DMS114 treated with DMSO at 0.1 percent for 48 hours (cell line): ENCODE measurements around the gene TLE3.

Experiments used
- DNase-seq: peaks from one replicate; lab custom pipeline; 2025; ENCODE audit not compliant: unreplicated experiment; lab: John Stamatoyannopoulos, UW

The TLE3 gene

DNA sequence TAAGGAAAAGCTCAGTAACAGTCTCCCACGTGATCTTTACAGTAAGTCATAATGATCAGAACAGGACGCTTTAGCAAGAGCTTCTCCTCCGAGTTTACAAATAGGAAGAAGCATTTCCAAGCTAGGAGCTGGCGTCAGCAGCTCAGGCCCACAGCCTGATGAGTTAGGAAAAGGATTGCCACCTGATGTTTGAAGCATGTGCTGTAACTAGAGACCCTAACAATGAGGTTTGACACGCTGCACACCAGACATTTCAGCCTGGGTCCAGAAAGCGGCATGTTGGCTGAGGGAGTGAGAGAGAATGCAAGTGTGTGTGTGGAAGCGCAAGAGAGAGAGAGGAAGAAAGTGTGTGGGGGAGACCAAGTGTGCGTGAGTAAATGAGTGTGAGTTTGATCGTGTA is 47.3 kb downstream of the TLE3 start:
- no peak for DNase-seq

DNA sequence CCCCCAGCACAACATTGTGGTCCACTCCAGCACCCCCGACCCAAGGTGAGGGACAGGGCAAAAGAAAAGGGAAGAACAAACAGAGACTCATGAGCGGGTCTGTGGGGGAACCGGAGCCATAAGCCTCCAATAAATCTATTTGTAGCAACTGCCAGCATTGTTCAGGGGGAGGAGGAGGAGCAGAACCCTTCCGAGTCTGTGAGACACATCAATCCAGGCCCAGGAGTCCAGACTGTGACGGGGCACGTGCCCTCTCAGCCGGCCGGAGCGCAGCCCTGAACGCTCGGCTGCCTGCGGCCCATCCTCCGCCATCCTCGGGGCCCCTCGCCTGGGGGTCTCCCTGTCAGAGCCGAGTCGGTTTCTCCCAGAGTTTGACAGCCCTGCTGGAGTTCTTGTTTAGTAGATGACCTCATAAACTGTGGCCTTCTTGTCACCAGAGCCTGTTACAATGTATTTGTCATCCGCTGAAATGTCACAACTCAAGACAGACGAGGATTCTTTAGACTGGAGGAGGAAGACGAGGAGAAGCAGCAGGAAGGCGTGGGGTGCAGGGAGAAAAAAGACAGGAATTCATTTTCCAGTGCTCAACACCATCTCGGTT is 47.9 kb downstream of the TLE3 start:
- DNase-seq, result no peak

DNA sequence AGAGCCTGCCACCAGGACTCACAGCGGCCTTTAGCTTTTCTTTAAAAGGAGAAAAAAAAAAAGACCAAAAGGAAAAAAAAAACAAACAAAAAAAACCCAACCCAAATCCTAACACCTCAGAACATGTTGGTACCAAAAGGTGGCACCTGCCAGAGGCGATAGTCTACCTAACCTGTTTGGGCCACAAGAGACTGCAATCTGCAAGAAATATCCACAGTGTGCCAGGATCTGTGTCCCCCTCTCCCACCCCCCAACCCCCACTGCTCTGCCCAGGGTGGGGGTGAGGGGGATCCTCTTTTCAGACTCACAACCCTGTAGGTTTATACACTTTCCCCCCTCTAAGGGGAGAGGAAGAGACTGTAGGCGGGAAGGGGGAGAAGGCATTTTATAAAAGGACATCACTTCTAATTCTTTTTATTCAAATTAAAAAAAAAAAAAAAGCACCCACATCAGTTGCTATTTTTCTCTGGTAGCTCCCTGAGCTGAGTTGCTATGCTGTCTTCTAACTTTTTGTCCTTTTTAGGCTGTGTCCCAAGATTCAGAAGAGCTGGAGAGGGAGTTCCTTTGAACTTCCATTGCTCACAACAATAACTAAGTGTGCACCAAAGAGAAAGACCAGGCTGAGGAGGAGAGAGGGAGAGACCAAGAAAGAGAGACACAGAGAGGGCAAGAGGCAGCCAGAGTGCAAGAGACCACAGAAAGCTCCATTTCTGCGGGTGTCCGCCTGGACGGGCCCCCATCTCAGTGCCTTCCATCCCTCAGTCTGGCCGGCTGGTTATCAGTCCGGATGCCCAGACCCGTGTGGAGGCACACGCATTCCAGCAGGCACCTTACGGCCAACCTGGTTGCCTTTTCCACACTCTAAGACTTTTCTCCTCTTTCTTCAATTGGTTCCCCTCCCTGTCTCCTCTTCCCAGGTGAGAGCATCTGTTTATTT is 48.9 kb downstream of the TLE3 start:
- no peak for DNase-seq

DNA sequence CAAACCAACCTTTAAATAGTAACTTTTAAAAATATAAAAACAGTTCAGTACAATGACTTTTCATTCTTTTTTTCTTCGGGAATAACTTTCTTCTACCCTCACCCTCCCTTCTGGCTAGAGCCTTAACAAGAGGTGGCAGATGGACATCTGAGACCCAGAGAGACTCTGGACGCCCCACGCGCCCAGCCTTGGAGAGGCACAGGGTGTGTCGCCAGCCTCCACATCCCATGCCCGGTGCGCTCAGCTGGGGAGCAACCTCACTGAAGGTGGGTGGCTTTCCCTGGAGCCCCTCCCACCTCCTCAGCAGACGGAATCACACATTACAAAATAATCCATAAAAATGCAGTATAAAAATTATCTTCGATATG is 49.5 kb downstream of the TLE3 start:
- no peak for DNase-seq

DNA sequence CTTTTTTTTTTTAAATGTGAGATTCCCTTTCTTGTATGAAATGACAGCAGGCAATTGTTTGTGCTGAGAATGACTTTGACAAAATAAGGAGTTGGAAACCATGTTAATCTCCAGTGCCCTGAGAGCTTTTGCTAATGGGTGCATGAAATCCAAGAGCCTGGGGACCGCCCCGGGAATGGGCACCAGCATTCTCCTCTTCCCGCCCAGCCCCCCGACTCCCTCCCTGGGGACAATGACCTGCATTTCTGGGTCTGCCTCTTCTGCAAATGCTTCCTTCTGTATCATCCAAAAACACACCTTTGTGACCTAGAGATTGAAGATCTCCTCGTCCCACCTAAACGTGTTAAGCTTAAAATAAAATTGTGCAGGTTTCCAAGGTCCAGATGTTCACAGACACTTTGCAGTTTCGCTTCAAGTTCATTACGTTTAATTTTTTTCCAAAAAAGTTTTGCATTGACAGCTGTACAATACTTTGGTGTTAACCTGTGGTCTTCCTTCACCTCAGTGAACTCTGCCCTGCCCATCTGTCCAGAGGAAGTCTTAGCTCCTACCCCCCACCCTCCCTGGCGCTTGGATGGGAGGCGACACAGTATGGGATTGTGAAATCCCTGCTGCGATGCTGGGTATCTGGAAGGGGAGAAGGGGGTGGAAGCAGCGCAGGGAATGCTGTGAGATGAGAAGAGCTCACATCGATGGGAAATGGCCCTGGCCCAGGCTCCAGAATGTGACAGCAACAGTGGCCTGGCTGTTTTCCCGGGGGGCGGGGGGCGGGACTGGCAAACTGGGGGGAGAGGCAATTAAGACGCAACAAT is 50.1 kb downstream of the TLE3 start:
- no peak for DNase-seq

DNA sequence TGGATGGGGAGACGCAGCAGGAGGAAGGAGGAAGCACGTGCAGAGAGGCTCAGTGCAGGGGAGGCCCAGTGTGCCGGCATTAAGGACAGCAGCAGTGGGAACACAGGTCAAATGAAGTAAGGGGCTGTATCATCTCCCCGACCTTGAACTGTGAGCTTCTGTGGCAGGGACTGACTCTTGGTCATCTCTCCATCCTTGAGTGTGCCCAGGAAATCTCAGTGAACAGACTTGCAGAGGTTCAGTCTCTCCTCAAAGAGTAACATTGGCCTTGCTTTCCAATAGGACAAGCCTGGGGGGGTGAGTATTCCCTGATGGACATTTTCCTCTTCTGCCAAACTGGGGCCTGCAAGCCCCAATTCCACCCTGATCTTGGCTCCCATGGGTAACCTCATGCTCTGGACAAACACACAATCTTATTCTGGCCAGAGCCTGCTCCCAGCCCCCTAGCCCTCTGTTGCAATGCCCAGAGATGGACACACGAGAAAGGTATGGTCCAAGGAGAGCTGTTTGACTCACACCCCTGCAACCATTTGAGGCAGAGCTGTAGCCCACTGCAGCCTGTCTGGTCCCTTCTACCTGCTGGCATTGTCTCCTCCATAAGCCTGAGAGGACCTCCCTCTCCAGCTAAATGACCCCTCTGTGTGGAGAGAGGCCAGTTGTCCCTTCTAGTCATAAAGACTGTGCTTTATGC is 50.9 kb downstream of the TLE3 start:
- no peak for DNase-seq

DNA sequence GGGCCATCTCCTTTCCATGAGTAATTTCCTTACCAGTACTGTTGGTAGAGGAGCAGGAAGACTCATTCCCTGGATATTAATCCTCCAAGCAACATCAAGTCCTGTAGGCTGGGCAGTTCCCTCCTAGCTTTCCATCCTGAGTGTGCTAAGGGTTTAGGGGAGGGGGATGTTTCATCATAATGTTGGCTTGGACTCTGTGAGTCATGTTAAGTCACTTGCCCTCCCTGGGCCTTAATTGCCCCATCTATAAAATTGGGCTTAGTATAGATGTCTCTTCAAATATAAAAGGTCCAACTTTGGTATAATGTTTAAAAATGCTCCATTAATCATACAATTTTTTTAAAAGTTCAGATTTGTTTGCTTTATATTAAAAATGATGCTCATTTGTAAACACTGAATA is 52.7 kb downstream of the TLE3 start:
- no peak for DNase-seq

DNA sequence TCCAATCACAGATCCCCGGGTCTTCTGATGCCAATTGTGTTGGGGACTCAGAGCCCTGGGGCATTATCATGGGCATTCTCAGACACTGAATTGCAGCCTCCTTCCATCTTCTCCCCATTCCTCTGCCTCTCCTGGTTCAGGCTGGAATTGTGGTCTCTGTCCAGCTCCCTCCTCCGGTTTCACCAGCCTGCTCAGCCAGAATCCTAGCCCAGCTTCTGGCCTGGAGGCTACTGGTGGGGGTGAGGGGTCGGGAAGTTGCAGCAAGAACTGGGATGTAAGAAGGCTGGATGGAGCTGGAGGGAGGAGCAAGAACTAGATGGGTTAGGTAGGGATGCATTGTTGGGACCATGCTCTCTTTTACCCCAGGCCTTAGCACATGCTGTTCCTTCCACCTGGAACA is 53.5 kb downstream of the TLE3 start:
- no peak for DNase-seq

DNA sequence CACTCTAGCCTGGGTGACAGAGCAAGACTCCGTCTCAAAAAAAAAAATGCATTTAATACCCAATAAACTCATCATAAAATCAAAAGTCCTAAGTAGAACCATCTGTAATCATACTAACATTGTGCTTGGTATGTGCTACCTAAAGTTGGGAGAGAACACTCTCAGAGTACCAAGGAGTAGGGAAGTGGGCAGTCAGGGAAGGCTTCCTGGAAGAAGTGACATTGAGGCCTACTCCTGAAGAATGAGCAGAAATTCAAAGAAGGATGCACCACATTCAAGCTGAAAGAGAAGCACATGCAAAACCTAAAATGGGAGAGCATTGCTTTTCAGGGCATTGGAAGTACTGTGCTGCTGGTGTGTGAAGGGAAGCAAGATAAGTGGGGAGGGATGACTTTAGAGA is 54.1 kb downstream of the TLE3 start:
- DNase-seq, result no peak

DNA sequence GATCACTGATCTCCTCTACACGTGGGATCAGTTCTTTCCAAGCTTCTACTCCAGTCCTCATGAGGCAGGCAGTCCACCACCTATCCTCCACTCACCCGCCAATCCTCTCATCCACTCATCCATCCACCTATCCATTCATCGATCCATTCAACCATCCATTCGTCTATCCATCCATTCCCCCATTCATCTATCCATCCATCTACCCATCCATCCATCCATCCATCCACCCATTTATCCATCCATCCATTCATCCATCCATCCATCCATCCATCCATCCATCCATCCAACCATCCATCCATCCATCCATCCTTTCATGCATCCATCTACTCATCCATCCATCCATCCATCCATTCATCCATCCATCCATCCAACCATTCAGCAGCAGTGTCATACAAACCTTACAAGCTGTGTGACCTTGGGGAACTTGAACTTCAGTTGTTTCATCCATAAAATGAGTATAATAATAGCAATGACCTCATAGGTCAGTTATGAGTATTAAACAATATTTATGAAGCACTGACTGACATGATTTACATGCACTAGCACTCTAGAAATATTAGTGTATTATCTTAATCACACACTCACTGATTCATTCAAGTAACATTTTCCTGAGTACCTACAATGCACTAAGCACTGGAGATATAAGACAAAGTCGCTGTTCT is 55.0 kb downstream of the TLE3 start:
- no peak for DNase-seq

DNA sequence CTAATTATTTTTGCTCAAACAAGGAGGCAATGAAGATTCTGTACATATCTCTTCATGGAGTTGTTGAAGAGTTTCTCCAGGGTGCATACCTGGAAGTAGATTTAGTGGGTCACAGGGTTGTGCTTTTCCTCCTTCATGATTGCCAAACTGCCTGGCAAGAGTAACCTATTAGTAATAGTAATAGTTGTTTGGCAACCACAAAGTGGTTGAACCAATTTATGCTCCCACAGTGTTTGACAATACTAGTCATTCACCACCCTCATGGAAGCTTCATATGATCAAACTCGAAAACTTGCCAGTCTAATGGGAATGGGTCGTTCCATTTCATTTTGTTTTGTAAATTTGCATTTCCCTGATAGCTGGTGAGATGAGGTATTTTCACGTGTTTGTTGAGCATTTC is 57.8 kb downstream of the TLE3 start:
- DNase-seq, result no peak

DNA sequence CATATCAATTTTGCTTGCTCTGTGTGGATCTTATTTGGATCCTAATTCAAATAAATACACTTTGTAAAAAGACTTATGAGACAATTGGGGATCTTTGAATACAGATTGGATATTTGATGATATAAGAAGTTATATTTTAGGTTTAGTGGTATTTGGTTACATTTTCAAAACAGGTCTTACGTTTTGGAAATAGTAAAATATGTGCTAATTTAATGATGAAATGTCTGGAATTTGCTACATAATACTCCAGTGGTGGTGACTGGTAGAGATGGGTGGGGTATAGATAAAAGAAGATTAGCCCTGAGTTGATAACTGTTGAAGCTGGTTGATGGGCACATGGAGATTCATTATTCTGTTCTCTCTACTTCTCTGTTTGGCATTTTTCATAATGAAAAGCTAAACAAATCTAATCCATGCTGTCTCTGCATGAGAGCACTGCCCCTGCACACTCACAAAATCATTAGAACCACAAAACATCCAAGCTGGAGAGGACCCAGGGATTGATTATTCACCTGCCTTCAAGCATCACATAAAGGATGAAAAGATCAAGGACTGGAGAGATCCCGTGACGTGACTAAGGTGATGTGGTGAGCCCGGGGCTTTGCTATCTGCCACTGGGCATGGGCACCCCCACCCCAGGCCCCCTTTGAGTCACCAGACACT is 58.9 kb downstream of the TLE3 start:
- no peak for DNase-seq

DNA sequence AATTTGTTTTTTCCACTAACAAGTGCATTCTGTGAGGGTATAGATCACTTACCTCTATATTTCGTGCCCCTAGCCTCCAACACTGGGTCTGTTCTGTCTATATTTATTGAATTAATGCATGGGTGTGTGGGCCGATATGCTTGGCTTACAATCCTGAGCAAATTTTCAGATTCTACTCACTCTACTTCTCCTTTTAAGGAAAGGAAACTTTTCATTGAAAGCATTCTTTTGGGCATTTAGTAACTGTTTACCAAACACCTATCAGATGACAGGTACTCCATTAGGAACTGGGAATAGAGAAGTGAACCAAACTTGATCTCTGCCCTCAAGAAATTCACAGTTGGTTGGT is 60.5 kb downstream of the TLE3 start:
- no peak for DNase-seq

DNA sequence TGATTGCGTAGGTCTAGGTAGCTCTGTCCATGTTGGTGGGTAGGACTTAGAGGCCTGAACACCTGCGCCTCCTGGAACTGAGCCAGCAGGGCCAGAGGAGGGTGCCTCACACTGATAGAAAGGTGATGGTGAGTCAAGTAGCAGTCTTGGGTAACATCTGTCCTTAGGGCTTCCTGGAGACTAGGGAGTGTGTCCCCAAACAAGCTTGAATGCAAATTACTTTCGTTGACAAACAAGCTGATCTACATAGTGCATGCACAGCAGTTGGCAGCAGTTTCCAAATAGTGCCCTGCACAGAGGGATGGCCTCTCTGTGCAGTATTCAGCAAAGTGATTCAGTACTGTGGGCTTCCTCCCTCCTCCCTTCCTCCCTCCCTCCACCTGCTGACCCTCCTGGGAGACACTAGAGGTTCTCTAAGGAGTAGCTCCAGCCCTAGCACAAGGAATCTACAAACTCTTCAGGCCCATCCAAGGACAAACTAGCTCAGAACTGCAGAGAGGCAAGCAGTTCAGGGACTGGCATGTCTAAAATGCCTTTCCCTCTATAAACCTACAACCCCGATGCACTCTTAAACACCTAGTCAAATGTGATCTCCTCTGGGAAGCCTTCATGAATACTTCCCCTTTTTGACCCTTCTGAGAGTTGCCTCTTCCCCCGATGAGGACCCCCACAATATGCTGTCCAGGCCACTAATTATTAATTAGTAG is 61.0 kb downstream of the TLE3 start:
- DNase-seq, result no peak

DNA sequence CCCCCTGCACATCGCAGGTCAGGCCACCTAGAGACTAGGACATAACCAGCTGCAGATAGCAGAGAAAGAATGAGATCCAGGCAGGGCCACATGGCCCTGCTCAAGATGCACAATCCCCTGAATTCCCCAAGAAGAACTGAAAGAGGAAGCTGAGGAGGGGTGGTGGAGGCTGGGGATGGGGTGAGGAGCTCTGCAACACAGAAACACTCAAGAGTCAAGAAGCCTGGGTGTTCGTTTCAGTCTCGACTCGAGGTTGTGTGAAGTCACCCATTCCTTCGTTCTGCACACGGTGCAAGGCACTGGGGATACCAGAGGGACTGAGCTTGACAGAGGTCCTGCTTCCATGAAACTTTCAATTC is 62.0 kb downstream of the TLE3 start:
- DNase-seq, result no peak

DNA sequence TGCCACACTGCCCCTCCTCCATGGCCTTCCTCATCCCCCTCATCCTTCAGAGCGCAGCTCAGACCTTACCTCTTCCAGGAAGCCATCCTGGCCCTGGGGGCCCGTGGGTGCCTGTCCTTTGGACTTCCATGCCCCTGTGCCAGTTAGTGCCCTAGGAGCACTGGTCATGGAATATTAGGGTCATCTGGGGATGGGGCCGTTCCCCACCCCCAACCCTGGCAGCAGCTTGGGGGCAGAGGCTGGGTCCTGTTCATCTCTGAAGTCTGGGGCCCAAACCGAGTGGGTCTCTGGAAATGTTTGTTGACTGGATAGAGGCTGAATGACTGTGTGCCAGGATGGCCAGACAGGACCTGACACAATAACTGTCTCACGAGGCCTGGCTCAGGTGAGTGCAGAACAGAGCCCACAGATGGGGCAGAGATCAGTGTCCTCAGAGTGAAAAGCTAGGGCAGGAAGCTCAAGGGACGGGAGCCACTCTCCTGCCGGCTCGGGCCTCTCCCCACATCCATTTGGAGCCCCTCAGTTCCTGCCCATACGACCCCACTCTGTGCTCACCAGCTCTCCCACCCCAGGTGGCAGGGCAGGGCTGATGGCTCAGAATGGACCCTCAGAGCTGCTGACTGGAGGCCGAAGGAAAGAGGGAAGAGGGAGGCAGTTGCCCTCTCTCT is 62.5 kb downstream of the TLE3 start:
- DNase-seq, result no peak

DNA sequence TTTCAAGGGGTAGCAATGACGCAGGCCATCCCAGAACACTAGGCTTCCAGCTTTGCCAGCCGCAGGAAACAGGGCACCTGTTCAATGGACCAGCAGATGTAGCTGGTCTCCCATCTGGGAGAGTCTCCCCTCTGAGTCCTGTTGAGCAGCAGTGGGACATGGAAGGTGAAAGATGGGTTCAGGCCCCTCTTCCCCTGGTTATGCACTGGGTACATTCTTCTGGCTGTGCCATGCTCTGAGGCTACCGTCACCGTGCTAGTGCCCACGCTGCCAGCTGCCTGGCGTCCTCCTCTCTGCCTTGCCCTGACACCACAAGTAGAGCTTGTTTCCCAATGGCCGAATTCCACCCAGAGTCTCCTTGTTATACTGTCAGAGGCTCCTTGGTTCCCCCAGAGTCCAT is 63.1 kb downstream of the TLE3 start:
- no peak for DNase-seq

DNA sequence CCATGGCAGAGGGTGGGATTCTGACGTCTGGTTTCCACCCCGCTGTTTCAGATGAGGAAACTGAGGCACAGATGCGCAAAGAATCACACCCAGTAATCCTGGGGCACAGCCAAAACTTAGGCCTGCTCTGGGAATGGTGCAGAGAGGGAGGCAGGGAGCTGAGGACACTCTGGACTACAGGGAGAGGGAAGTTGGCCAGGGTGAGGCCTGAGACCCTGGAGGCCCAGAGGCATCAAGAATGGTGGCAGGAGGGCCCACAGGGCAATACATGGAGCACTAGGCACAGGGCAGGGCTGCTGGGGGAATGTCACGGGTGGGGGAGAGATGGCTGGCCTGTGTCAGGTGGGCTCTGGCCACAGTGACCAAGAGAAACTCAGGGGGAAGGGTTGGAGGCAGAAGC is 63.6 kb downstream of the TLE3 start:
- DNase-seq, result no peak

DNA sequence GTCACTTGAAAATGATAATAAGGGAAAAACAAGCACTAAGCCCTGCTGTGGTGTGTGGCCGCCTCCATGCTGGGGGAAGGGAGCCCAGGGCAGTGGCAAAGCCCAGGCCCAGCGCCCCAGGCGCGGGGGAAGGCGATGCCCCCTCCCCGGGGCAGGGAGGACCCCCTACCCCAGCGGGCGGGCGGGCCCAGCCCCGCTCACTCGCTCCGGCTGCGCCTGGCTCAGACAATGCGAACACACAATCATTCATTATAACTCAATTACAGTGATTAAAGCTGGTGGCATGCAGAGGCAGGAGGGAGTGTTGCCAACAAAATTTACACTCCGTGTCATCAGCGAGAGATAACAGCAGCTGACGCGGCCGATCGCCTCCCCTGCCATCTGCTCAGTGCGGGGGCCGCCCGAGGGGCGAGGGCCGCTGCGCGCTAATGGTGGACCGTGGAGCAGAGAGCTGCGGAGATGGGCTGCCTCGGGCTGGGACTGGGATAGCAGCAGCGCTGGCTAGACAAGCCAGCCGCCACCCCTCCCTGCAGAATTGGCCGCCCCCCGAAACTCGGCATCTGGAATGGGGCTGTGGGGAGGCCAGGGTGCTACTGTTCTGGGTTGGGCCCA is 64.1 kb downstream of the TLE3 start:
- DNase-seq, result no peak
